Measurements from ENCODE around the gene CCDC186.

DNA sequence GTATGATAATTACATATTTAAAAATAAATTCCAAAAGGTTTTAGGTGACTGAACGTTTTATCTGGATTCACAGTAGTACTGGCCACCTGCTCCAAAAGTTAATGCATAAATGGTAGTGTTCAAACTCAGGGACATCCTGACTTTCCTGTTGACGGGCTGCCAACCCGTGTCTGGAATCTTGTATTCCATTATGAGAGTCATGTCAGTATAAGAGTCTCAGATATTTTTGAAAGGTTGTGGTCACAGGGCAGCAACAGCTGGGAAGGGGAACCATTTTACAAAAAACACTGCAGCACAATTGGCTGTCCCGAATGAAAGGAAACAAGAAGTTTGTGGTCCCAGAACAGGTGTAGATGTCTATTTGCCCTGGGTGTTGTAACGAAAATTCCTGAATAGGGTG is 8.0 kb upstream of the CCDC186 start:
- TF ChIP-seq, protein P1, sequence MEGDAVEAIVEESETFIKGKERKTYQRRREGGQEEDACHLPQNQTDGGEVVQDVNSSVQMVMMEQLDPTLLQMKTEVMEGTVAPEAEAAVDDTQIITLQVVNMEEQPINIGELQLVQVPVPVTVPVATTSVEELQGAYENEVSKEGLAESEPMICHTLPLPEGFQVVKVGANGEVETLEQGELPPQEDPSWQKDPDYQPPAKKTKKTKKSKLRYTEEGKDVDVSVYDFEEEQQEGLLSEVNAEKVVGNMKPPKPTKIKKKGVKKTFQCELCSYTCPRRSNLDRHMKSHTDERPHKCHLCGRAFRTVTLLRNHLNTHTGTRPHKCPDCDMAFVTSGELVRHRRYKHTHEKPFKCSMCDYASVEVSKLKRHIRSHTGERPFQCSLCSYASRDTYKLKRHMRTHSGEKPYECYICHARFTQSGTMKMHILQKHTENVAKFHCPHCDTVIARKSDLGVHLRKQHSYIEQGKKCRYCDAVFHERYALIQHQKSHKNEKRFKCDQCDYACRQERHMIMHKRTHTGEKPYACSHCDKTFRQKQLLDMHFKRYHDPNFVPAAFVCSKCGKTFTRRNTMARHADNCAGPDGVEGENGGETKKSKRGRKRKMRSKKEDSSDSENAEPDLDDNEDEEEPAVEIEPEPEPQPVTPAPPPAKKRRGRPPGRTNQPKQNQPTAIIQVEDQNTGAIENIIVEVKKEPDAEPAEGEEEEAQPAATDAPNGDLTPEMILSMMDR (IDR thresholded peaks at IDR 0.05; ENCODE audit: poor library complexity) = no peak
- TF ChIP-seq EZH2 (IDR thresholded peaks at IDR 0.05; ENCODE audit: borderline replicate concordance) = no peak
- no peak for TF ChIP-seq EZH2phosphoT487 (IDR thresholded peaks at IDR 0.05; ENCODE audit: low read depth, severe bottlenecking, unreplicated experiment)
